ENCODE measurements around the gene DARS2. TPM values are rescaled to one million over a fixed set of nuclear protein-coding genes. Genes with fewer than 3 reads are reported as not detected.

The DARS2 gene
- total RNA-seq, 1 experiment from 2014 or later: 35.0 TPM

- peak within 1 kb of the TSS; percentile 68 for H3K27ac ChIP-seq (ENCODE audit: insufficient read length, low read depth, low read length)
- H4K5ac ChIP-seq (ENCODE audit: insufficient read length, low read depth, low read length): peak within 1 kb of the TSS; percentile 95
- no peaks in the 10 kb centered on the region for H4K20me1 ChIP-seq (ENCODE audit: control insufficient read depth, insufficient read depth, insufficient read length)
- H3K4me2 ChIP-seq (ENCODE audit: insufficient read depth, insufficient read length, low read length): peak within 1 kb of the TSS; percentile 96
- no peak within 1 kb of the TSS for H4K91ac ChIP-seq (ENCODE audit: insufficient read length, low read depth, low read length)
- no peak within 1 kb of the TSS for H2BK12ac ChIP-seq (ENCODE audit: insufficient read length, low read depth, low read length)
- TF ChIP-seq, protein P1, sequence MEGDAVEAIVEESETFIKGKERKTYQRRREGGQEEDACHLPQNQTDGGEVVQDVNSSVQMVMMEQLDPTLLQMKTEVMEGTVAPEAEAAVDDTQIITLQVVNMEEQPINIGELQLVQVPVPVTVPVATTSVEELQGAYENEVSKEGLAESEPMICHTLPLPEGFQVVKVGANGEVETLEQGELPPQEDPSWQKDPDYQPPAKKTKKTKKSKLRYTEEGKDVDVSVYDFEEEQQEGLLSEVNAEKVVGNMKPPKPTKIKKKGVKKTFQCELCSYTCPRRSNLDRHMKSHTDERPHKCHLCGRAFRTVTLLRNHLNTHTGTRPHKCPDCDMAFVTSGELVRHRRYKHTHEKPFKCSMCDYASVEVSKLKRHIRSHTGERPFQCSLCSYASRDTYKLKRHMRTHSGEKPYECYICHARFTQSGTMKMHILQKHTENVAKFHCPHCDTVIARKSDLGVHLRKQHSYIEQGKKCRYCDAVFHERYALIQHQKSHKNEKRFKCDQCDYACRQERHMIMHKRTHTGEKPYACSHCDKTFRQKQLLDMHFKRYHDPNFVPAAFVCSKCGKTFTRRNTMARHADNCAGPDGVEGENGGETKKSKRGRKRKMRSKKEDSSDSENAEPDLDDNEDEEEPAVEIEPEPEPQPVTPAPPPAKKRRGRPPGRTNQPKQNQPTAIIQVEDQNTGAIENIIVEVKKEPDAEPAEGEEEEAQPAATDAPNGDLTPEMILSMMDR (conservative IDR thresholded peaks at IDR 0.05): no peak
- H3K4me1 ChIP-seq (ENCODE audit: insufficient read depth, low read length): no peaks in the 10 kb centered on the region
- H4K8ac ChIP-seq (replicated peaks; ENCODE audit: insufficient read length, low read depth, low read length): no peak within 1 kb of the TSS
- peaks cover 10% of the 10 kb centered on the region for H3K23me2 ChIP-seq (ENCODE audit: insufficient read length, low read depth, low read length, poor library complexity, severe bottlenecking)
- H2AFZ ChIP-seq (ENCODE audit: low read length): peak within 1 kb of the TSS; percentile 37
- peak within 1 kb of the TSS; percentile 89 for H3K18ac ChIP-seq (ENCODE audit: insufficient read length, low read depth, low read length)
- H3K23ac ChIP-seq (ENCODE audit: insufficient read length, low read depth, low read length): no peak within 1 kb of the TSS
- Mint-ChIP-seq H3K4me3 (peak within 1 kb of the TSS; percentile 98 to 99), H3K36me3 (ENCODE audit: insufficient read depth in 1 of 3, low read depth in 3 of 3) (peaks cover 55 to 65% (median 62%) of the 10 kb centered on the region in 3 experiments), H3K9me3 (peaks cover 0 to 9% of the 10 kb centered on the region in 2 experiments; a peak in 2 of 5 replicates), H3K27me3 (ENCODE audit: low read depth) (peaks cover 3% of the 10 kb centered on the region; the same call in 1 of the 2 replicates), H3K4me1 (peaks cover 33 to 45% of the 10 kb centered on the region in 2 experiments), H3K27ac (peak within 1 kb of the TSS; percentile 99 to 100 (median 99))
- H2BK120ac ChIP-seq (ENCODE audit: low read depth, low read length, poor library complexity, severe bottlenecking): no peak within 1 kb of the TSS
- H3K79me2 ChIP-seq (ENCODE audit: insufficient read depth, low read length): peaks cover 16% of the 10 kb centered on the region; the same call in 1 of the 2 replicates
- WGBS (ENCODE audit: extremely low coverage, insufficient read length, low lambda C conversion rate): no CpG with 5 or more reads among the region's 30 CpGs
- no peak within 1 kb of the TSS for H2AK5ac ChIP-seq (ENCODE audit: insufficient read length, low read length)
- H2BK5ac ChIP-seq (ENCODE audit: insufficient read length, low read length): peak within 1 kb of the TSS; percentile 46
- H3K14ac ChIP-seq (ENCODE audit: insufficient read depth, low read length): peak within 1 kb of the TSS; percentile 99
- no peak within 1 kb of the TSS for H2BK15ac ChIP-seq (ENCODE audit: low read depth, low read length)
- H2BK20ac ChIP-seq (ENCODE audit: low read depth, low read length, poor library complexity, severe bottlenecking): no peak within 1 kb of the TSS
- H3K27me3 ChIP-seq (ENCODE audit: insufficient read depth, low read length): no peaks in the 10 kb centered on the region
- H3K79me1 ChIP-seq (ENCODE audit: insufficient read depth, low read depth, low read length, poor library complexity, severe bottlenecking): no peaks in the 10 kb centered on the region
- no peak within 1 kb of the TSS; the same call in 1 of the 2 replicates for H3K4ac ChIP-seq (ENCODE audit: low read depth, low read length)
- peak; percentile 100 for DNase-seq
- H3K9me3 ChIP-seq (ENCODE audit: control insufficient read depth, low read depth, low read length): no peaks in the 10 kb centered on the region
- H3K56ac ChIP-seq (ENCODE audit: insufficient read length, low read depth, low read length): peak within 1 kb of the TSS; percentile 27
- no peak within 1 kb of the TSS for H3T11ph ChIP-seq (ENCODE audit: low read length)
- H3K9ac ChIP-seq (ENCODE audit: extremely low read depth, insufficient read length, low read length): peak within 1 kb of the TSS; percentile 98
These were observed 43.3 kb downstream of the DARS2 start, which contains the start of gene GAS5 for GRCh38 chr1:173867753-173868265. TSS of gene GAS5 (minus strand) at chr1:173867989.
